RWPE2 (cell line): Measurements from ENCODE around the gene CKMT2.
"Not testable (repeated sequence)": the region's sequence is repeated elsewhere in the genome, so short reads cannot be mapped to it uniquely, and the experiment has no call there.

Source experiments
- ATAC-seq: fragments of 200-7000 bp; cut with Tn5 transposase; 3 replicates; pipeline ENCODE4 v1.9.1; 2021; ENCODE audit warnings: low read depth
- DNase-seq: peaks from one replicate; pipeline ENCODE4 v3.0.0-alpha.2; 2020; ENCODE audit warnings: low spot score
- H3K27ac ChIP-seq: fragments of 450-650 bp; 2 replicates; pipeline ENCODE4 v1.5.1; 2017; ENCODE audit warnings: mild to moderate bottlenecking; ENCODE audit not compliant: poor library complexity, severe bottlenecking
- H3K27me3 ChIP-seq: fragments of 250-450 bp; sonication (Bioruptor Pico); 2 replicates; pipeline ENCODE4 v1.5.1; 2021; ENCODE audit warnings: mild to moderate bottlenecking, moderate library complexity; ENCODE audit not compliant: insufficient read depth, poor library complexity, severe bottlenecking
- H3K36me3 ChIP-seq: fragments of 250-450 bp; sonication (Bioruptor Pico); 2 replicates; pipeline ENCODE4 v1.5.1; 2020; ENCODE audit warnings: low read depth, mild to moderate bottlenecking, moderate library complexity
- H3K4me1 ChIP-seq: fragments of 250-450 bp; sonication (Bioruptor Pico); 2 replicates; pipeline ENCODE4 v1.5.1; 2021; ENCODE audit warnings: mild to moderate bottlenecking, moderate library complexity; ENCODE audit not compliant: insufficient read depth, poor library complexity, severe bottlenecking
- H3K4me3 ChIP-seq: fragments of 250-450 bp; sonication (Bioruptor Pico); 2 replicates; pipeline ENCODE4 v1.5.1; 2021; ENCODE audit warnings: mild to moderate bottlenecking, moderate library complexity; ENCODE audit not compliant: severe bottlenecking
- H3K9me3 ChIP-seq: fragments of 250-450 bp; sonication (Bioruptor Pico); 2 replicates; pipeline ENCODE4 v1.5.1; 2021; ENCODE audit warnings: mild to moderate bottlenecking, moderate library complexity; ENCODE audit not compliant: severe bottlenecking
- CTCF ChIP-seq: fragments of 450-650 bp; IDR thresholded peaks from one replicate; pipeline ENCODE4 v1.5.1; 2017; ENCODE audit warnings: mild to moderate bottlenecking, moderate library complexity; ENCODE audit not compliant: poor library complexity, severe bottlenecking

CKMT2 gene

GRCh38 chr5:81265101-81265500 is 32.0 kb downstream of the CKMT2 start:
- H3K36me3 ChIP-seq = no peaks in the 10 kb centered on the region
- H3K9me3 ChIP-seq = peaks cover 2% of the 10 kb centered on the region
- no peak overlapping the region for H3K4me3 ChIP-seq
- H3K27ac ChIP-seq = no peak overlapping the region
- no peak for DNase-seq
- H3K4me1 ChIP-seq = peaks cover 9% of the 10 kb centered on the region
- no peaks in the 10 kb centered on the region for H3K27me3 ChIP-seq
- TF ChIP-seq CTCF = no peak
- ATAC-seq = no peak

- no peak overlapping the region for H3K4me3 ChIP-seq
- no peaks in the 10 kb centered on the region for H3K36me3 ChIP-seq
- peaks cover 9% of the 10 kb centered on the region for H3K4me1 ChIP-seq
- H3K27me3 ChIP-seq = no peaks in the 10 kb centered on the region
- DNase-seq (no peak), ATAC-seq (peak; percentile 99)
- no peaks in the 10 kb centered on the region for H3K9me3 ChIP-seq
- TF ChIP-seq CTCF = no peak
- H3K27ac ChIP-seq = peak overlapping the region; percentile 26
Measured at GRCh38 chr5:81268521-81269196, 35.5 kb downstream of the CKMT2 start.

GRCh38 chr5:81269751-81270393 is 36.8 kb downstream of the CKMT2 start:
- Histone ChIP-seq H3K27me3 (no peaks in the 10 kb centered on the region), H3K9me3 (no peaks in the 10 kb centered on the region), H3K36me3 (no peaks in the 10 kb centered on the region), H3K4me3 (no peak overlapping the region), H3K27ac (peak overlapping the region; percentile 26), H3K4me1 (peaks cover 9% of the 10 kb centered on the region)
- DNase-seq (no peak), ATAC-seq (no peak)
- no peak for TF ChIP-seq CTCF

GRCh38 chr5:81270394-81271027 is 37.4 kb downstream of the CKMT2 start:
- not testable (repeated sequence) for H3K4me1 ChIP-seq, H3K27me3 ChIP-seq, H3K27ac ChIP-seq, H3K9me3 ChIP-seq, ATAC-seq, H3K4me3 ChIP-seq, DNase-seq, H3K36me3 ChIP-seq

- Histone ChIP-seq H3K36me3 (no peaks in the 10 kb centered on the region), H3K4me3 (no peak overlapping the region), H3K27ac (no peak overlapping the region), H3K9me3 (no peaks in the 10 kb centered on the region), H3K4me1 (no peaks in the 10 kb centered on the region), H3K27me3 (no peaks in the 10 kb centered on the region)
- no peak for TF ChIP-seq CTCF
- DNase-seq (no peak), ATAC-seq (no peak)
Measured at GRCh38 chr5:81283976-81284375, 50.9 kb downstream of the CKMT2 start.
